K562 (cell line): ENCODE results near the gene KPNA3. TPM values are rescaled to one million over a fixed set of nuclear protein-coding genes. Genes with fewer than 3 reads are reported as not detected.

ENCODE experiments used
- ATAC-seq: fragments of 200-7000 bp; cut with Tn5 transposase; 3 replicates; pipeline ENCODE4 v1.9.1; 2020; ENCODE audit warnings: moderate library complexity
- BruUV-seq: library from RNA; stranded (reverse); fragments of 400-500 nt; replicated peaks from 2 replicates; lab custom pipeline; 2021; lab: Mats Ljungman, UMichigan
- CTCF ChIA-PET: fragments of 300-600 bp; formaldehyde crosslinking; extraction: SDS; loops from one replicate; lab custom pipeline; 2021; ENCODE audit warnings: low intra/inter-chr PET ratio; lab: Yijun Ruan, JAX
- POLR2A ChIA-PET: fragments of 300-600, 350-650 bp; sonication (Branson Sonifier 250); formaldehyde crosslinking; extraction: SDS; loops from one replicate; lab custom pipeline; 2021; ENCODE audit warnings: antibody characterized with exemption, inconsistent platforms; lab: Yijun Ruan, JAX
- DNase-seq, 4 experiments: peaks; one replicate each; pipeline versions ENCODE4 v3.0.0 to v3.0.0-alpha.2; 2011 to 2018; ENCODE audit warnings: low spot score in 3 of 4, mixed read lengths in 3 of 4; ENCODE audit errors: extremely low read depth in 1 of 4
- FAIRE-seq: peaks from 2 replicates; lab custom pipeline; 2011; peaks lifted over from hg19 to GRCh38; lab: Jason Lieb, UNC
- H2AFZ ChIP-seq: 2 replicates; pipeline ENCODE4 v1.6.0; 2011; ENCODE audit warnings: low read depth, low read length, control low read depth, inconsistent platforms
- H3K27ac ChIP-seq: fragments of 200-600 bp; 3 replicates; pipeline ENCODE4 v1.8.0; 2011; ENCODE audit warnings: low read depth, mild to moderate bottlenecking, control low read depth, inconsistent platforms, low read length, moderate library complexity, mixed read lengths; ENCODE audit errors: extremely low read depth
- H3K27me3 ChIP-seq, 2 experiments: fragments of 300-600 bp in 1 of 2; 2 replicates in 1 of 2; 3 replicates in 1 of 2; pipeline versions ENCODE4 v1.6.0 to v1.8.0; 2011; ENCODE audit warnings: inconsistent platforms in 2 of 2, low read length in 2 of 2, mild to moderate bottlenecking in 1 of 2, mixed read lengths in 1 of 2, moderate library complexity in 1 of 2; ENCODE audit not compliant: control insufficient read depth in 2 of 2, insufficient read depth in 2 of 2
- H3K36me3 ChIP-seq: fragments of 300-600 bp; 3 replicates; pipeline ENCODE4 v1.8.0; 2011; ENCODE audit warnings: mild to moderate bottlenecking, low read length, inconsistent platforms; ENCODE audit not compliant: control insufficient read depth, insufficient read depth
- H3K4me1 ChIP-seq, 2 experiments: fragments of 200-600 bp in 1 of 2; replicated peaks in 1 of 2; 2 replicates in 1 of 2; 3 replicates in 1 of 2; pipeline versions ENCODE4 v1.5.1 to v1.8.0; 2011; ENCODE audit warnings: inconsistent platforms in 2 of 2, low read length in 2 of 2, mild to moderate bottlenecking in 1 of 2, mixed read lengths in 1 of 2, moderate library complexity in 1 of 2; ENCODE audit not compliant: control insufficient read depth in 2 of 2, insufficient read depth in 2 of 2
- H3K4me2 ChIP-seq: 2 replicates; pipeline ENCODE4 v1.6.1; 2011; ENCODE audit warnings: low read length, control low read depth, inconsistent platforms, mixed read lengths; ENCODE audit not compliant: insufficient read depth
- H3K4me3 ChIP-seq: fragments of 200-600 bp; sonication (generic), shearing (Covaris generic); 2 replicates; pipeline ENCODE4 v1.5.1; 2016; ENCODE audit warnings: control low read depth, inconsistent platforms
- H3K79me2 ChIP-seq: fragments of 200-600 bp; 3 replicates; pipeline ENCODE4 v1.8.0; 2011; ENCODE audit warnings: low read length, inconsistent platforms; ENCODE audit not compliant: control insufficient read depth, insufficient read depth
- H3K9ac ChIP-seq, 2 experiments: 2 replicates each; pipeline versions ENCODE4 v1.6.0 to v1.6.1; 2011; ENCODE audit warnings: low read depth in 2 of 2, low read length in 2 of 2, control low read depth in 1 of 2, inconsistent platforms in 1 of 2, mild to moderate bottlenecking in 1 of 2, mixed read lengths in 1 of 2; ENCODE audit not compliant: insufficient read depth in 1 of 2
- H3K9me1 ChIP-seq: one replicate; pipeline ENCODE4 v1.6.0; 2011; ENCODE audit warnings: inconsistent platforms, mild to moderate bottlenecking, low read length, moderate library complexity; ENCODE audit not compliant: control insufficient read depth, insufficient read depth
- H3K9me3 ChIP-seq: replicated peaks from 2 replicates; pipeline ENCODE4 v1.5.1; 2011; ENCODE audit warnings: low read depth, low read length, inconsistent platforms; ENCODE audit not compliant: control insufficient read depth, insufficient read depth
- H4K20me1 ChIP-seq: replicated peaks from 2 replicates; pipeline ENCODE4 v1.6.1; 2011; ENCODE audit warnings: low read length, inconsistent platforms, mixed read lengths; ENCODE audit not compliant: control insufficient read depth, insufficient read depth
- ARNT ChIP-seq, 2 experiments: fragments of 450-650 bp; IDR thresholded peaks; 2 replicates each; pipeline ENCODE4 v1.6.1; 2016; ENCODE audit warnings: mild to moderate bottlenecking in 1 of 2
- ELF1 ChIP-seq: fragments of 200-800 bp; sonication (Bioruptor generic); IDR thresholded peaks from 2 replicates; pipeline ENCODE4 v1.6.1; 2016; ENCODE audit warnings: missing genetic modification characterization, missing compliant biosample characterization
- ETV1 ChIP-seq: fragments of 450-650 bp; conservative IDR thresholded peaks from 2 replicates; pipeline ENCODE4 v1.6.1; 2016; ENCODE audit warnings: missing genetic modification characterization, control low read depth, low read depth, missing compliant biosample characterization
- EZH2 ChIP-seq: IDR thresholded peaks from 2 replicates; pipeline ENCODE4 v1.6.1; 2012; ENCODE audit warnings: low read depth, mild to moderate bottlenecking, inconsistent platforms, low read length, borderline replicate concordance
- FOXP1 ChIP-seq: sonication (generic); formaldehyde crosslinking; IDR thresholded peaks from 2 replicates; pipeline ENCODE4 v1.8.0; 2022; ENCODE audit warnings: mild to moderate bottlenecking, missing genetic modification reagents
- KLF10 ChIP-seq: fragments of 250-450 bp; sonication (Bioruptor Pico); IDR thresholded peaks from 2 replicates; pipeline ENCODE4 v1.6.1; 2021; ENCODE audit warnings: matching md5 sums
- L3MBTL2 ChIP-seq: fragments of 450-650 bp; IDR thresholded peaks from 2 replicates; pipeline ENCODE4 v1.6.1; 2016; ENCODE audit warnings: mild to moderate bottlenecking, moderate library complexity
- MEF2A ChIP-seq: IDR thresholded peaks from 2 replicates; pipeline ENCODE4 v1.6.1; 2011; ENCODE audit warnings: low read depth, mild to moderate bottlenecking, low read length, moderate library complexity; ENCODE audit not compliant: control insufficient read depth
- NFRKB ChIP-seq: fragments of 450-650 bp; IDR thresholded peaks from 2 replicates; pipeline ENCODE4 v1.6.1; 2016; ENCODE audit warnings: low read depth
- PML ChIP-seq: IDR thresholded peaks from 2 replicates; pipeline ENCODE4 v1.6.1; 2012; ENCODE audit warnings: low read length, inconsistent platforms
- PTRF ChIP-seq: fragments of 450-650 bp; IDR thresholded peaks from 2 replicates; pipeline ENCODE4 v1.6.1; 2016; ENCODE audit warnings: mild to moderate bottlenecking, missing genetic modification characterization, missing compliant biosample characterization
- RERE ChIP-seq: sonication (generic); formaldehyde crosslinking; IDR thresholded peaks from 2 replicates; pipeline ENCODE4 v1.8.0; 2023; ENCODE audit warnings: missing genetic modification reagents, mild to moderate bottlenecking, borderline replicate concordance
- SMAD2 ChIP-seq: fragments of 150-350 bp; IDR thresholded peaks from 2 replicates; pipeline ENCODE4 v1.6.1; 2014; ENCODE audit warnings: low read depth, mild to moderate bottlenecking, low read length
- SMAD4 ChIP-seq: fragments of 250-450 bp; sonication (Bioruptor Pico); conservative IDR thresholded peaks from 2 replicates; pipeline ENCODE4 v1.8.0; 2021; ENCODE audit warnings: inconsistent platforms, mild to moderate bottlenecking, moderate library complexity
- TSC22D4 ChIP-seq: fragments of 450-650 bp; IDR thresholded peaks from 2 replicates; pipeline ENCODE4 v1.6.1; 2016; ENCODE audit warnings: missing genetic modification characterization, missing biosample characterization, control low read depth
- ZBED1 ChIP-seq: IDR thresholded peaks from 2 replicates; pipeline ENCODE4 v1.6.1; 2014
- ZC3H4 ChIP-seq: sonication (generic); formaldehyde crosslinking; IDR thresholded peaks from 2 replicates; pipeline ENCODE4 v1.9.0; 2021; ENCODE audit warnings: missing genetic modification reagents, borderline replicate concordance
- ZNF140 ChIP-seq: fragments of 250-450 bp; sonication (Bioruptor Pico); IDR thresholded peaks from 2 replicates; pipeline ENCODE4 v1.8.0; 2021; ENCODE audit warnings: moderate library complexity, mild to moderate bottlenecking, inconsistent platforms
- ZNF143 ChIP-seq: sonication (generic); formaldehyde crosslinking; IDR thresholded peaks from 2 replicates; pipeline ENCODE4 v1.9.0; 2022; ENCODE audit warnings: mild to moderate bottlenecking, missing genetic modification reagents
- ZNF24 ChIP-seq: fragments of 450-650 bp; IDR thresholded peaks from 2 replicates; pipeline ENCODE4 v1.6.1; 2016
- ZNF79 ChIP-seq: fragments of 250-450 bp; sonication (Bioruptor Pico); IDR thresholded peaks from 2 replicates; pipeline ENCODE4 v1.4.0; 2020; ENCODE audit warnings: low read depth, mild to moderate bottlenecking, moderate library complexity
- WGBS: fragments of 100-300 bp; shearing (Covaris generic); methylation state at CpG from one replicate; pipeline ENCODE4 v1.1.6; 2016; ENCODE audit warnings: low coverage, mixed read lengths; ENCODE audit not compliant: insufficient coverage; ENCODE audit errors: missing lambda C conversion rate; 5-methylcytosine and 5-hydroxymethylcytosine counted together
- in situ Hi-C: fragments of 300-500 bp; cut with MboI; formaldehyde crosslinking; loops from 4 replicates; pipeline ENCODE4 v1.15.0; 2018; ENCODE audit warnings: inconsistent platforms, mixed read lengths
- intact Hi-C: fragments of 100-400 bp; cut with micrococcal nuclease; formaldehyde crosslinking; loops from 2 replicates; pipeline ENCODE4 v1.14.2; 2022
- polyA plus RNA-seq, 8 experiments: library from polyadenylated mRNA; depleted of rRNA in 4 of 8; stranded (reverse) in 5 of 8; unstranded in 3 of 8; fragments of >200 nt; fragmentation: Nextera tagmentation in 2 of 8; fragmentation: Illumina TruSeq in 1 of 8; extraction: Ambion mirVana in 2 of 8; extraction: Trizol in 1 of 8; gene quantifications; 2 replicates each; pipeline versions ENCODE4 v1.2.1 to v1.2.3, GENCODE V29; 2011 to 2014; ENCODE audit warnings: inconsistent platforms in 1 of 8, missing spikeins in 1 of 8
- total RNA-seq, 7 experiments: library from RNA; depleted of rRNA in 6 of 7; stranded (reverse); fragments of >200 nt in 6 of 7; fragmentation: Illumina TruSeq in 2 of 7; extraction: Trizol in 2 of 7; gene quantifications; 2 replicates each; pipeline versions ENCODE4 v1.2.1 to v1.2.3, GENCODE V29; 2011 to 2021; ENCODE audit warnings: low replicate concordance in 1 of 7

KPNA3 gene
- total and polyA plus RNA-seq, 9 of the 15 experiments (the other 6 are each of a cell fraction or from before 2014, with no cell fraction given): 8.5 to 23.4 (median 15.7) TPM

DNA sequence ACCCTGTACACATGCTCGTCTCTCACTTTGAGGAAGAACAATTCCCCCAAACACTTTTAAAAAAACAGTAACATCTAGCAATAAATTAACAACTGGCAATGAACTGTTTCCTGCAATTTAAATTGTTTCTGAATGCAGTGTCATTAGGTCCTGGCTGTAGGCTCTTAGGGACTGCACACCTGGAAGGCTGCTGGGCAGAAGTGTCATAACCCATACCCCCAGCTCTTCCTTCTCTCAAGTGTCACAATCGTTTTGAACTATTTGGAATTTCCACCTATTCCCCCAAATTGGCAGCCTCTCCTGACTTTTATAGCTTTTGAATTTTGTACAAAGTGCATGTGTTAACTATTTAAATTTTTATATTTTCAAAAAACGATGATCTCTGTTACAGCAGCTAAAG lies 38.2 kb upstream of the KPNA3 start (continued):
- TF ChIP-seq RERE (no peak), ETV1 (tag) (no peak), SMAD4 (CRISPR knock-in tag) (no peak), KLF10 (no peak)

DNA sequence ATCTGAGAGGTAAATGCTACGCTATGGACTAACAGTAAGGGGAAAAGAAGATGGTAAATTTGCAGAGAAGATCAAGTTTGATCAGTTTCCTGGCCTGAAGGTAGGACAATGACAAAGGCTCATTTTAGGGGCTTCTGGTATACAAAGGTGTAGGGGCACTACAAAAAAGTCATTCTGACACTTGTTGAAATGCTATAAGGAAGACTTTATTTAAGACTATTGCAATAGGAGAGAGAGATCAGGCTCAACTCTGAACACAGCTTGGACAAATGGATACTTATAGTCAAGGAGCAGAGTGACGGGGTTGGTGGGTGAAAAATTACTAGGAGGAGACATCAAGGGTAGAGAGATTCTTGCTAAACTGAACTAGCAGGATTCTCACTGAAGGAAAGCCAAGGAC lies 37.2 kb upstream of the KPNA3 start:
- no peak for TF ChIP-seq ZBED1
- no peak for TF ChIP-seq L3MBTL2
- TF ChIP-seq TSC22D4 (tag): no peak
- no peak for TF ChIP-seq ZC3H4 (CRISPR knock-in tag)
- no peak for TF ChIP-seq PTRF (tag)
- no peak for TF ChIP-seq FOXP1 (CRISPR knock-in tag)
- no peak for TF ChIP-seq SMAD2
- TF ChIP-seq EZH2: no peak
- no peak for TF ChIP-seq ZNF24
- no peak for TF ChIP-seq ARNT (IDR thresholded peaks at IDR 0.05)
- no peak for TF ChIP-seq ELF1
- no peak for TF ChIP-seq ZNF79 (CRISPR knock-in tag)
- TF ChIP-seq PML: no peak
- no peak for TF ChIP-seq MEF2A
- TF ChIP-seq ZNF140 (CRISPR knock-in tag): no peak
- no peak for TF ChIP-seq ZNF143 (CRISPR knock-in tag)
- no peak for TF ChIP-seq NFRKB
- POLR2A ChIA-PET: no interaction called here
- Histone ChIP-seq H3K4me3 (no peak overlapping the region), H3K4me1 (no peaks in the 10 kb centered on the region; a peak in 1 of 5 replicates), H3K27me3 (no peaks in the 10 kb centered on the region; a peak in 1 of 5 replicates), H4K20me1 (no peaks in the 10 kb centered on the region), H3K27ac (no peak overlapping the region), H3K9me3 (no peaks in the 10 kb centered on the region; the same call in 1 of the 2 replicates), H2AFZ (no peak overlapping the region), H3K79me2 (no peaks in the 10 kb centered on the region), H3K36me3 (no peaks in the 10 kb centered on the region), H3K4me2 (no peak overlapping the region), H3K9me1 (no peaks in the 10 kb centered on the region), H3K9ac (no peak overlapping the region)
- WGBS: 17% methylated on average over 2 of the region's 2 CpGs
- no TSS peak for BruUV-seq
- intact Hi-C loops: no loop called here
- no peak for DNase-seq
- CTCF ChIA-PET: interaction anchor here (0.6 kb wide), 1 partner anchor 383 kb away, joined by 3 read pairs; no protein-coding TSS in a partner anchor
- no peak for ATAC-seq
- FAIRE-seq: no peak
- in situ Hi-C loops: no loop called here
